PFSK-1 (cell line): ENCODE data around the gene CHRM1.

ENCODE experiments used
- FOXP2 ChIP-seq: optimal IDR thresholded peaks from 2 replicates; pipeline ENCODE3; 2011; ENCODE audit warnings: borderline replicate concordance, control low read depth, inconsistent platforms; ENCODE audit not compliant: insufficient read depth; ENCODE audit errors: extremely low read length, extremely low read depth
- POLR2AphosphoS5 ChIP-seq: IDR thresholded peaks from 2 replicates; pipeline ENCODE4 v1.6.1; 2012; ENCODE audit warnings: low read depth, mild to moderate bottlenecking, control low read depth, low read length, moderate library complexity
- SIN3A ChIP-seq: IDR thresholded peaks from 2 replicates; pipeline ENCODE4 v1.6.1; 2012; ENCODE audit warnings: mild to moderate bottlenecking, low read length, moderate library complexity, borderline replicate concordance; ENCODE audit not compliant: insufficient read depth
- TAF1 ChIP-seq: IDR thresholded peaks from 2 replicates; pipeline ENCODE4 v1.6.1; 2012; ENCODE audit warnings: low read length, control low read depth, borderline replicate concordance; ENCODE audit not compliant: insufficient read depth
- TF ChIP-seq, protein P1 (sequence below), 2 experiments: IDR thresholded peaks; 2 replicates each; pipeline versions ENCODE4 v1.6.1 to v1.8.0; 2011 to 2012; ENCODE audit warnings: low read depth in 2 of 2, low read length in 2 of 2, control low read depth in 1 of 2, inconsistent platforms in 1 of 2, mild to moderate bottlenecking in 1 of 2, moderate library complexity in 1 of 2; ENCODE audit not compliant: insufficient read depth in 1 of 2

Gene CHRM1

GRCh38 chr11:62914416-62914815, 6.7 kb downstream of the CHRM1 start:
- TF ChIP-seq, protein P1, sequence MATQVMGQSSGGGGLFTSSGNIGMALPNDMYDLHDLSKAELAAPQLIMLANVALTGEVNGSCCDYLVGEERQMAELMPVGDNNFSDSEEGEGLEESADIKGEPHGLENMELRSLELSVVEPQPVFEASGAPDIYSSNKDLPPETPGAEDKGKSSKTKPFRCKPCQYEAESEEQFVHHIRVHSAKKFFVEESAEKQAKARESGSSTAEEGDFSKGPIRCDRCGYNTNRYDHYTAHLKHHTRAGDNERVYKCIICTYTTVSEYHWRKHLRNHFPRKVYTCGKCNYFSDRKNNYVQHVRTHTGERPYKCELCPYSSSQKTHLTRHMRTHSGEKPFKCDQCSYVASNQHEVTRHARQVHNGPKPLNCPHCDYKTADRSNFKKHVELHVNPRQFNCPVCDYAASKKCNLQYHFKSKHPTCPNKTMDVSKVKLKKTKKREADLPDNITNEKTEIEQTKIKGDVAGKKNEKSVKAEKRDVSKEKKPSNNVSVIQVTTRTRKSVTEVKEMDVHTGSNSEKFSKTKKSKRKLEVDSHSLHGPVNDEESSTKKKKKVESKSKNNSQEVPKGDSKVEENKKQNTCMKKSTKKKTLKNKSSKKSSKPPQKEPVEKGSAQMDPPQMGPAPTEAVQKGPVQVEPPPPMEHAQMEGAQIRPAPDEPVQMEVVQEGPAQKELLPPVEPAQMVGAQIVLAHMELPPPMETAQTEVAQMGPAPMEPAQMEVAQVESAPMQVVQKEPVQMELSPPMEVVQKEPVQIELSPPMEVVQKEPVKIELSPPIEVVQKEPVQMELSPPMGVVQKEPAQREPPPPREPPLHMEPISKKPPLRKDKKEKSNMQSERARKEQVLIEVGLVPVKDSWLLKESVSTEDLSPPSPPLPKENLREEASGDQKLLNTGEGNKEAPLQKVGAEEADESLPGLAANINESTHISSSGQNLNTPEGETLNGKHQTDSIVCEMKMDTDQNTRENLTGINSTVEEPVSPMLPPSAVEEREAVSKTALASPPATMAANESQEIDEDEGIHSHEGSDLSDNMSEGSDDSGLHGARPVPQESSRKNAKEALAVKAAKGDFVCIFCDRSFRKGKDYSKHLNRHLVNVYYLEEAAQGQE (IDR thresholded peaks at IDR 0.05; ENCODE audit: insufficient read depth in 1 of 2, low read depth in 2 of 2, low read length in 2 of 2), result no peak
- TF ChIP-seq TAF1, result no peak
- no peak for TF ChIP-seq SIN3A
- no peak for TF ChIP-seq FOXP2
- no peak for TF ChIP-seq POLR2AphosphoS5

GRCh38 chr11:62912268-62912667, 8.9 kb downstream of the CHRM1 start:
- TF ChIP-seq TAF1 (no peak), POLR2AphosphoS5 (no peak), FOXP2 (no peak)
- TF ChIP-seq, protein P1 (IDR thresholded peaks at IDR 0.05; ENCODE audit: insufficient read depth in 1 of 2, low read depth in 2 of 2, low read length in 2 of 2), result no peak

DNA sequence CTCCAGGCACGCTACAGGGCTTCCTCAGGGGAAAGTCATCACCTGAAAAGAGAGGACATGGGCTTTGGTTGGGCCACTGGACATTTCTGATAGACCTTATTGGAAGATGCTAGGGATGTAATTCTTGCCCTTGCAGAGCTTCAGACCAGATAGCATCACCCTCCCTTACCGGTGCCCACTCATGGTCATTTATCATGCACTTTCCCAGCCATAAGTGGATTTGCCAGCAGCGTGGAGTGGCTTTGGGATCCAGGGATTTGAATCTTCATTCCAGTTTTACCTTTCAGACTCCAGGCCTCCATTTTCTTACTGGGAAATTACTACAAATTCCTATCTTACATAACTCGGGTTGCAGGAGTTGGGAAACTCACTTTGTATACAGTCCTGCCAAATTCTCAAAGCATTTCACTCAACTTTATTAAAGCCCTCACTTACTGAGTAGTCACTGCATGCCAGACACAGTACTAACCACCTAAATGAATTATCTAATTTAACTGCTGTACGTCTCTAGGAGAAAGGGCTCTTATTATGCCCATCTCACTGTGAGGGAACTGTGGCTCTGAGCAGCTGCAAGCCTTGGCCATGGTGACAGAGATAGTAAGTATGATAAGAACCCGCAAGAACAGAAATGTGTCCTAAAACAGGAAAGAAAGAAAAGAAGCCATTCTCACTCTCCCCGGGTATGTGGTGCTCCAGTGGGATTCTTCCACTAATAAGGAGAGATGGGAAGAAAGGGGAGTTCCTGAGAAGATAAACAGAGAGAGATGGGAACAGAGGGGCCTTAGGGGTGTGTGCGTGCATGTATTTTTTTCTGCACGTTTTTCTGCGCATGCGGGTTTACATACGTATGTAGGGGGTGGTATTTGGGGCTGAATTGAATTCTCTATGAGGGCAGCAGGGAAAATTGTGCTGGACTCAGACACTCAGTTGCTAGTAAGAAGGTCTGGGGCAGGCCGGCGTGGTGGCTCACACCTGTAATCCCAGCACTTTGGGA, 9.7 kb downstream of the CHRM1 start:
- TF ChIP-seq, protein P1 (IDR thresholded peaks at IDR 0.05; ENCODE audit: insufficient read depth in 1 of 2, low read depth in 2 of 2, low read length in 2 of 2), result no peak
- TF ChIP-seq TAF1, result no peak

- TF ChIP-seq, protein P1 (IDR thresholded peaks at IDR 0.05; ENCODE audit: insufficient read depth in 1 of 2, low read depth in 2 of 2, low read length in 2 of 2), result no peak
- TF ChIP-seq TAF1, result no peak
- no peak for TF ChIP-seq FOXP2
- no peak for TF ChIP-seq SIN3A
- TF ChIP-seq POLR2AphosphoS5, result no peak
Observed at GRCh38 chr11:62910141-62910882, 10.9 kb downstream of the CHRM1 start.
